Measurements from ENCODE around the gene C10orf90.

GRCh38 chr10:126397640-126398382 lies 272.7 kb downstream of the C10orf90 start:
- TF ChIP-seq EZH2 (IDR thresholded peaks at IDR 0.05; ENCODE audit: borderline replicate concordance) (no peak), EZH2phosphoT487 (IDR thresholded peaks at IDR 0.05; ENCODE audit: low read depth, severe bottlenecking, unreplicated experiment) (no peak)
- TF ChIP-seq, protein P1, sequence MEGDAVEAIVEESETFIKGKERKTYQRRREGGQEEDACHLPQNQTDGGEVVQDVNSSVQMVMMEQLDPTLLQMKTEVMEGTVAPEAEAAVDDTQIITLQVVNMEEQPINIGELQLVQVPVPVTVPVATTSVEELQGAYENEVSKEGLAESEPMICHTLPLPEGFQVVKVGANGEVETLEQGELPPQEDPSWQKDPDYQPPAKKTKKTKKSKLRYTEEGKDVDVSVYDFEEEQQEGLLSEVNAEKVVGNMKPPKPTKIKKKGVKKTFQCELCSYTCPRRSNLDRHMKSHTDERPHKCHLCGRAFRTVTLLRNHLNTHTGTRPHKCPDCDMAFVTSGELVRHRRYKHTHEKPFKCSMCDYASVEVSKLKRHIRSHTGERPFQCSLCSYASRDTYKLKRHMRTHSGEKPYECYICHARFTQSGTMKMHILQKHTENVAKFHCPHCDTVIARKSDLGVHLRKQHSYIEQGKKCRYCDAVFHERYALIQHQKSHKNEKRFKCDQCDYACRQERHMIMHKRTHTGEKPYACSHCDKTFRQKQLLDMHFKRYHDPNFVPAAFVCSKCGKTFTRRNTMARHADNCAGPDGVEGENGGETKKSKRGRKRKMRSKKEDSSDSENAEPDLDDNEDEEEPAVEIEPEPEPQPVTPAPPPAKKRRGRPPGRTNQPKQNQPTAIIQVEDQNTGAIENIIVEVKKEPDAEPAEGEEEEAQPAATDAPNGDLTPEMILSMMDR (IDR thresholded peaks at IDR 0.05; ENCODE audit: poor library complexity) = no peak

Measured in hepatocyte (in vitro differentiated cells).